ENCODE data around the gene WHRN. TPM values are rescaled to one million over a fixed set of nuclear protein-coding genes. Genes with fewer than 3 reads are reported as not detected.

Gene WHRN
- total and polyA plus RNA-seq, 9 of the 15 experiments (the other 6 are each of a cell fraction or from before 2014, with no cell fraction given): 0.31 to 14.1 (median 3.0) TPM

DNA sequence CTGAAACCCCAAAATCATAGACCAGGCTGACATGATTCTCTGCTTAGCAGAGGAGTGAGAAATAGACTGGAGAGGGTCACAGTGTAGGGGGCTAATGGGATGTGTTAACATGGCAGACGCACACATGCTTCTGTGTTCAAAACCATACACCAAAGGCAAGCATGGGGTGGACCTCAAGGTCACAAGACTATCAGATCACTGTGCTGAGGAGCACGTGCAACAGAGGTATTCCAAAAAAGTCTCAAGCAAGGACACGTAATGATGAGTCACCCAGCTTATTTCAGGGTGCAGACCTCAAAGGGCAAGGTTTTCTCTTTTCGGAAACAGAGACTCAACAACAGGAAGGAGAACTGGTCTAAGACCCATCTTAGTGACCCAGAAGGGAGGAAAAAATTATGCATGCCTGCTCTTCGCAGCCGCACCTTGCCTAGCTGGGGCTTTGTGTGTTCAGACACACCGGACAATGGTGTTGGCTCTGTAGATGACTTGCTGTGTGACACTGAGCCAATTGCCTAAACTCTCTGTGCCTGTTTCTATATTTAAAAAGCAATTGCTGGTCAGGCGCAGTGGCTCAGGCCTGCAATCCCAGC, 20.3 kb downstream of the WHRN start (continued):
- TF ChIP-seq, protein P1, sequence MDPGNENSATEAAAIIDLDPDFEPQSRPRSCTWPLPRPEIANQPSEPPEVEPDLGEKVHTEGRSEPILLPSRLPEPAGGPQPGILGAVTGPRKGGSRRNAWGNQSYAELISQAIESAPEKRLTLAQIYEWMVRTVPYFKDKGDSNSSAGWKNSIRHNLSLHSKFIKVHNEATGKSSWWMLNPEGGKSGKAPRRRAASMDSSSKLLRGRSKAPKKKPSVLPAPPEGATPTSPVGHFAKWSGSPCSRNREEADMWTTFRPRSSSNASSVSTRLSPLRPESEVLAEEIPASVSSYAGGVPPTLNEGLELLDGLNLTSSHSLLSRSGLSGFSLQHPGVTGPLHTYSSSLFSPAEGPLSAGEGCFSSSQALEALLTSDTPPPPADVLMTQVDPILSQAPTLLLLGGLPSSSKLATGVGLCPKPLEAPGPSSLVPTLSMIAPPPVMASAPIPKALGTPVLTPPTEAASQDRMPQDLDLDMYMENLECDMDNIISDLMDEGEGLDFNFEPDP (CRISPR knock-in tag; IDR thresholded peaks at IDR 0.05): no peak
- TF ChIP-seq, protein P2, sequence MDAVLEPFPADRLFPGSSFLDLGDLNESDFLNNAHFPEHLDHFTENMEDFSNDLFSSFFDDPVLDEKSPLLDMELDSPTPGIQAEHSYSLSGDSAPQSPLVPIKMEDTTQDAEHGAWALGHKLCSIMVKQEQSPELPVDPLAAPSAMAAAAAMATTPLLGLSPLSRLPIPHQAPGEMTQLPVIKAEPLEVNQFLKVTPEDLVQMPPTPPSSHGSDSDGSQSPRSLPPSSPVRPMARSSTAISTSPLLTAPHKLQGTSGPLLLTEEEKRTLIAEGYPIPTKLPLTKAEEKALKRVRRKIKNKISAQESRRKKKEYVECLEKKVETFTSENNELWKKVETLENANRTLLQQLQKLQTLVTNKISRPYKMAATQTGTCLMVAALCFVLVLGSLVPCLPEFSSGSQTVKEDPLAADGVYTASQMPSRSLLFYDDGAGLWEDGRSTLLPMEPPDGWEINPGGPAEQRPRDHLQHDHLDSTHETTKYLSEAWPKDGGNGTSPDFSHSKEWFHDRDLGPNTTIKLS (IDR thresholded peaks at IDR 0.05; ENCODE audit: borderline replicate concordance, low read depth): no peak
- TF ChIP-seq ZNF282 (CRISPR knock-in tag; IDR thresholded peaks at IDR 0.05): no peak
- TF ChIP-seq, protein P3, sequence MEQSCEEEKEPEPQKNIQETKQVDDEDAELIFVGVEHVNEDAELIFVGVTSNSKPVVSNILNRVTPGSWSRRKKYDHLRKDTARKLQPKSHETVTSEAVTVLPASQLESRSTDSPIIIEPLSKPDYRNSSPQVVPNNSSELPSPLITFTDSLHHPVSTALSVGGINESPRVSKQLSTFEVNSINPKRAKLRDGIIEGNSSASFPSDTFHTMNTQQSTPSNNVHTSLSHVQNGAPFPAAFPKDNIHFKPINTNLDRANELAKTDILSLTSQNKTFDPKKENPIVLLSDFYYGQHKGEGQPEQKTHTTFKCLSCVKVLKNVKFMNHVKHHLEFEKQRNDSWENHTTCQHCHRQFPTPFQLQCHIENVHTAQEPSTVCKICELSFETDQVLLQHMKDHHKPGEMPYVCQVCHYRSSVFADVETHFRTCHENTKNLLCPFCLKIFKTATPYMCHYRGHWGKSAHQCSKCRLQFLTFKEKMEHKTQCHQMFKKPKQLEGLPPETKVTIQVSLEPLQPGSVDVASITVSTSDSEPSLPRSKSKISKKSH (CRISPR knock-in tag; IDR thresholded peaks at IDR 0.05): no peak
- TF ChIP-seq ETS2 (tag; IDR thresholded peaks at IDR 0.05; ENCODE audit: borderline replicate concordance, poor library complexity, severe bottlenecking): no peak
- TF ChIP-seq RBM39 (optimal IDR thresholded peaks at IDR 0.05; ENCODE audit: low read depth, low read length): no peak
- no peak for TF ChIP-seq HSF4 (CRISPR knock-in tag; IDR thresholded peaks at IDR 0.05; ENCODE audit: borderline replicate concordance)
- TF ChIP-seq POLR3A (IDR thresholded peaks at IDR 0.05; ENCODE audit: borderline replicate concordance, extremely low read depth, insufficient read depth, insufficient read length): no peak
- peak; percentile 82; the same call in 1 of the 2 replicates for TF ChIP-seq ZNF584 (CRISPR knock-in tag; IDR thresholded peaks at IDR 0.05; ENCODE audit: low read depth)
- TF ChIP-seq, protein P4, sequence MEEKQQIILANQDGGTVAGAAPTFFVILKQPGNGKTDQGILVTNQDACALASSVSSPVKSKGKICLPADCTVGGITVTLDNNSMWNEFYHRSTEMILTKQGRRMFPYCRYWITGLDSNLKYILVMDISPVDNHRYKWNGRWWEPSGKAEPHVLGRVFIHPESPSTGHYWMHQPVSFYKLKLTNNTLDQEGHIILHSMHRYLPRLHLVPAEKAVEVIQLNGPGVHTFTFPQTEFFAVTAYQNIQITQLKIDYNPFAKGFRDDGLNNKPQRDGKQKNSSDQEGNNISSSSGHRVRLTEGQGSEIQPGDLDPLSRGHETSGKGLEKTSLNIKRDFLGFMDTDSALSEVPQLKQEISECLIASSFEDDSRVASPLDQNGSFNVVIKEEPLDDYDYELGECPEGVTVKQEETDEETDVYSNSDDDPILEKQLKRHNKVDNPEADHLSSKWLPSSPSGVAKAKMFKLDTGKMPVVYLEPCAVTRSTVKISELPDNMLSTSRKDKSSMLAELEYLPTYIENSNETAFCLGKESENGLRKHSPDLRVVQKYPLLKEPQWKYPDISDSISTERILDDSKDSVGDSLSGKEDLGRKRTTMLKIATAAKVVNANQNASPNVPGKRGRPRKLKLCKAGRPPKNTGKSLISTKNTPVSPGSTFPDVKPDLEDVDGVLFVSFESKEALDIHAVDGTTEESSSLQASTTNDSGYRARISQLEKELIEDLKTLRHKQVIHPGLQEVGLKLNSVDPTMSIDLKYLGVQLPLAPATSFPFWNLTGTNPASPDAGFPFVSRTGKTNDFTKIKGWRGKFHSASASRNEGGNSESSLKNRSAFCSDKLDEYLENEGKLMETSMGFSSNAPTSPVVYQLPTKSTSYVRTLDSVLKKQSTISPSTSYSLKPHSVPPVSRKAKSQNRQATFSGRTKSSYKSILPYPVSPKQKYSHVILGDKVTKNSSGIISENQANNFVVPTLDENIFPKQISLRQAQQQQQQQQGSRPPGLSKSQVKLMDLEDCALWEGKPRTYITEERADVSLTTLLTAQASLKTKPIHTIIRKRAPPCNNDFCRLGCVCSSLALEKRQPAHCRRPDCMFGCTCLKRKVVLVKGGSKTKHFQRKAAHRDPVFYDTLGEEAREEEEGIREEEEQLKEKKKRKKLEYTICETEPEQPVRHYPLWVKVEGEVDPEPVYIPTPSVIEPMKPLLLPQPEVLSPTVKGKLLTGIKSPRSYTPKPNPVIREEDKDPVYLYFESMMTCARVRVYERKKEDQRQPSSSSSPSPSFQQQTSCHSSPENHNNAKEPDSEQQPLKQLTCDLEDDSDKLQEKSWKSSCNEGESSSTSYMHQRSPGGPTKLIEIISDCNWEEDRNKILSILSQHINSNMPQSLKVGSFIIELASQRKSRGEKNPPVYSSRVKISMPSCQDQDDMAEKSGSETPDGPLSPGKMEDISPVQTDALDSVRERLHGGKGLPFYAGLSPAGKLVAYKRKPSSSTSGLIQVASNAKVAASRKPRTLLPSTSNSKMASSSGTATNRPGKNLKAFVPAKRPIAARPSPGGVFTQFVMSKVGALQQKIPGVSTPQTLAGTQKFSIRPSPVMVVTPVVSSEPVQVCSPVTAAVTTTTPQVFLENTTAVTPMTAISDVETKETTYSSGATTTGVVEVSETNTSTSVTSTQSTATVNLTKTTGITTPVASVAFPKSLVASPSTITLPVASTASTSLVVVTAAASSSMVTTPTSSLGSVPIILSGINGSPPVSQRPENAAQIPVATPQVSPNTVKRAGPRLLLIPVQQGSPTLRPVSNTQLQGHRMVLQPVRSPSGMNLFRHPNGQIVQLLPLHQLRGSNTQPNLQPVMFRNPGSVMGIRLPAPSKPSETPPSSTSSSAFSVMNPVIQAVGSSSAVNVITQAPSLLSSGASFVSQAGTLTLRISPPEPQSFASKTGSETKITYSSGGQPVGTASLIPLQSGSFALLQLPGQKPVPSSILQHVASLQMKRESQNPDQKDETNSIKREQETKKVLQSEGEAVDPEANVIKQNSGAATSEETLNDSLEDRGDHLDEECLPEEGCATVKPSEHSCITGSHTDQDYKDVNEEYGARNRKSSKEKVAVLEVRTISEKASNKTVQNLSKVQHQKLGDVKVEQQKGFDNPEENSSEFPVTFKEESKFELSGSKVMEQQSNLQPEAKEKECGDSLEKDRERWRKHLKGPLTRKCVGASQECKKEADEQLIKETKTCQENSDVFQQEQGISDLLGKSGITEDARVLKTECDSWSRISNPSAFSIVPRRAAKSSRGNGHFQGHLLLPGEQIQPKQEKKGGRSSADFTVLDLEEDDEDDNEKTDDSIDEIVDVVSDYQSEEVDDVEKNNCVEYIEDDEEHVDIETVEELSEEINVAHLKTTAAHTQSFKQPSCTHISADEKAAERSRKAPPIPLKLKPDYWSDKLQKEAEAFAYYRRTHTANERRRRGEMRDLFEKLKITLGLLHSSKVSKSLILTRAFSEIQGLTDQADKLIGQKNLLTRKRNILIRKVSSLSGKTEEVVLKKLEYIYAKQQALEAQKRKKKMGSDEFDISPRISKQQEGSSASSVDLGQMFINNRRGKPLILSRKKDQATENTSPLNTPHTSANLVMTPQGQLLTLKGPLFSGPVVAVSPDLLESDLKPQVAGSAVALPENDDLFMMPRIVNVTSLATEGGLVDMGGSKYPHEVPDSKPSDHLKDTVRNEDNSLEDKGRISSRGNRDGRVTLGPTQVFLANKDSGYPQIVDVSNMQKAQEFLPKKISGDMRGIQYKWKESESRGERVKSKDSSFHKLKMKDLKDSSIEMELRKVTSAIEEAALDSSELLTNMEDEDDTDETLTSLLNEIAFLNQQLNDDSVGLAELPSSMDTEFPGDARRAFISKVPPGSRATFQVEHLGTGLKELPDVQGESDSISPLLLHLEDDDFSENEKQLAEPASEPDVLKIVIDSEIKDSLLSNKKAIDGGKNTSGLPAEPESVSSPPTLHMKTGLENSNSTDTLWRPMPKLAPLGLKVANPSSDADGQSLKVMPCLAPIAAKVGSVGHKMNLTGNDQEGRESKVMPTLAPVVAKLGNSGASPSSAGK (IDR thresholded peaks at IDR 0.05): peak; percentile 93

Data from K562 (cell line).